Gastroesophageal sphincter (tissue), 4 donors: ENCODE results near the gene NMU. TPM values are rescaled to one million over a fixed set of nuclear protein-coding genes. Genes with fewer than 3 reads are reported as not detected.

Experiments
- ATAC-seq: fragments of 150-250 bp; one replicate; pipeline ENCODE4 v1.9.1; 2016; ENCODE audit warnings: mild to moderate bottlenecking, moderate library complexity
- H3K27ac ChIP-seq, 4 donors: fragments of 200-600 bp; sonication (generic) in 3 of 4; 1 replicate in 3 of 4; 2 replicates in 1 of 4; pipeline ENCODE4 v1.5.1; 2016 to 2019
- H3K27me3 ChIP-seq: fragments of 200-600 bp; sonication (generic); one replicate; pipeline ENCODE4 v1.5.1; 2019
- H3K36me3 ChIP-seq, 2 donors: fragments of 200-600 bp; sonication (generic); one replicate each; pipeline ENCODE4 v1.5.1; 2019; ENCODE audit warnings: control low read depth in 1 of 2
- H3K4me1 ChIP-seq, 3 donors: fragments of 200-600 bp; sonication (generic); 1 replicate in 2 of 3; 2 replicates in 1 of 3; pipeline ENCODE4 v1.5.1; 2016 to 2019; ENCODE audit warnings: control low read depth in 2 of 3
- H3K4me3 ChIP-seq, 2 donors: fragments of 200-600 bp; sonication (generic); one replicate each; pipeline ENCODE4 v1.5.1; 2019; ENCODE audit warnings: mild to moderate bottlenecking in 1 of 2, moderate library complexity in 1 of 2
- H3K9me3 ChIP-seq, 3 donors: fragments of 200-600 bp; sonication (generic); one replicate each; pipeline ENCODE4 v1.5.1; 2017 to 2019; ENCODE audit warnings: control low read depth in 2 of 3
- CTCF ChIP-seq, 4 experiments: fragments of 200-600 bp in 2 of 4; fragments of 450-650 bp in 2 of 4; sonication (generic) in 1 of 4; IDR thresholded peaks; one replicate each; pipeline ENCODE4 v1.5.1; 2017 to 2019; ENCODE audit warnings: antibody characterized with exemption in 4 of 4, mild to moderate bottlenecking in 2 of 4, moderate library complexity in 2 of 4
- EP300 ChIP-seq: sonication (generic); formaldehyde crosslinking; IDR thresholded peaks from one replicate; pipeline ENCODE4 v1.6.1; 2017; ENCODE audit warnings: antibody characterized with exemption, mild to moderate bottlenecking
- POLR2A ChIP-seq, 2 donors: fragments of 450-650 bp; IDR thresholded peaks; one replicate each; pipeline ENCODE4 v1.6.1; 2017; ENCODE audit warnings: antibody characterized with exemption in 2 of 2, mild to moderate bottlenecking in 2 of 2, moderate library complexity in 1 of 2
- POLR2AphosphoS5 ChIP-seq: sonication (generic); formaldehyde crosslinking; IDR thresholded peaks from one replicate; pipeline ENCODE4 v1.6.1; 2017; ENCODE audit warnings: antibody characterized with exemption
- WGBS, 2 donors: methylation state at CpG; one replicate each; pipeline ENCODE4 v1.1.5; 2018; ENCODE audit warnings: low coverage in 1 of 2; 5-methylcytosine and 5-hydroxymethylcytosine counted together
- total RNA-seq, 4 donors: library from RNA; depleted of rRNA; stranded (reverse); fragments of >200 nt; gene quantifications; one replicate each; pipeline ENCODE4 v1.1.0, GENCODE V29; 2016

Gene NMU
- total RNA-seq, 4 donors from 2014 or later, result 1.6 TPM; not detected in 3

- 20% methylated on average over 2 of the region's 4 CpGs for WGBS, 2 donors
- no peak for ATAC-seq
- TF ChIP-seq EP300, result no peak
- no peak for TF ChIP-seq POLR2A (IDR thresholded peaks at IDR 0.05)
- TF ChIP-seq CTCF (IDR thresholded peaks at IDR 0.05), result no peak
- no peak for TF ChIP-seq POLR2AphosphoS5
These were observed 39.2 kb upstream of the NMU start for GRCh38 chr4:55675196-55675793.

GRCh38 chr4:55673424-55673823 lies 37.3 kb upstream of the NMU start:
- no peak for ATAC-seq
- 80 to 88% methylated on average over 1 of the region's 1 CpG for WGBS, 2 donors
- H3K4me3 ChIP-seq, result no peak overlapping the region
- no peak for TF ChIP-seq EP300
- TF ChIP-seq POLR2A (IDR thresholded peaks at IDR 0.05), result no peak
- no peak for TF ChIP-seq CTCF (IDR thresholded peaks at IDR 0.05)
- no peak for TF ChIP-seq POLR2AphosphoS5
- peaks cover 14% of the 10 kb centered on the region for H3K27me3 ChIP-seq
- H3K27ac ChIP-seq, result no peak overlapping the region
- no peaks in the 10 kb centered on the region for H3K4me1 ChIP-seq
- no peaks in the 10 kb centered on the region for H3K9me3 ChIP-seq
- no peaks in the 10 kb centered on the region for H3K36me3 ChIP-seq

More at GRCh38 chr4:55675196-55675793, 39.2 kb upstream of the NMU start:
- H3K4me3 ChIP-seq, result no peak overlapping the region
- H3K27me3 ChIP-seq, result peaks cover 14% of the 10 kb centered on the region
- no peaks in the 10 kb centered on the region for H3K9me3 ChIP-seq
- H3K4me1 ChIP-seq, result no peaks in the 10 kb centered on the region
- no peak overlapping the region for H3K27ac ChIP-seq
- no peaks in the 10 kb centered on the region for H3K36me3 ChIP-seq

- Histone ChIP-seq H3K36me3 (no peaks in the 10 kb centered on the region), H3K4me1 (no peaks in the 10 kb centered on the region), H3K27ac (no peak overlapping the region), H3K4me3 (no peak overlapping the region), H3K9me3 (no peaks in the 10 kb centered on the region), H3K27me3 (peaks cover 14% of the 10 kb centered on the region)
- ATAC-seq, result no peak
- TF ChIP-seq POLR2A (IDR thresholded peaks at IDR 0.05) (no peak), EP300 (no peak), POLR2AphosphoS5 (no peak), CTCF (IDR thresholded peaks at IDR 0.05) (no peak)
These were observed 35.6 kb upstream of the NMU start for GRCh38 chr4:55671667-55672066.

- no peaks in the 10 kb centered on the region for H3K36me3 ChIP-seq
- no peak overlapping the region for H3K4me3 ChIP-seq
- no peaks in the 10 kb centered on the region for H3K4me1 ChIP-seq
- no peak for ATAC-seq
- H3K27ac ChIP-seq, result no peak overlapping the region
- no peaks in the 10 kb centered on the region for H3K9me3 ChIP-seq
- peaks cover 14% of the 10 kb centered on the region for H3K27me3 ChIP-seq
- TF ChIP-seq POLR2AphosphoS5 (no peak), CTCF (IDR thresholded peaks at IDR 0.05) (no peak), EP300 (no peak), POLR2A (IDR thresholded peaks at IDR 0.05) (no peak)
- 44 to 97% methylated on average over 2 of the region's 2 CpGs for WGBS, 2 donors
These were observed 34.6 kb upstream of the NMU start for GRCh38 chr4:55670695-55671094.

- no peaks in the 10 kb centered on the region for H3K4me1 ChIP-seq
- H3K27me3 ChIP-seq, result peaks cover 2% of the 10 kb centered on the region
- ATAC-seq, result no peak
- TF ChIP-seq POLR2AphosphoS5 (no peak), EP300 (no peak), CTCF (IDR thresholded peaks at IDR 0.05) (no peak), POLR2A (IDR thresholded peaks at IDR 0.05) (no peak)
- H3K27ac ChIP-seq, result no peak overlapping the region
- H3K4me3 ChIP-seq, result no peak overlapping the region
- no peaks in the 10 kb centered on the region for H3K36me3 ChIP-seq
- H3K9me3 ChIP-seq, result no peaks in the 10 kb centered on the region
- WGBS, 2 donors, result 85 to 86% methylated on average over 2 to 4 of the region's 6 CpGs
These were observed 32.4 kb upstream of the NMU start for GRCh38 chr4:55668449-55668848.
